Ascending aorta (tissue), 2 donors: ENCODE data around the gene TMTC4. TPM values are rescaled to one million over a fixed set of nuclear protein-coding genes. Genes with fewer than 3 reads are reported as not detected.

Source experiments
- DNase-seq, 2 donors: peaks; one replicate each; pipeline ENCODE4 v3.0.0-alpha.2; 2019; ENCODE audit warnings: low spot score in 2 of 2
- H3K27ac ChIP-seq, 2 donors: fragments of 200-600 bp; sonication (generic); one replicate each; pipeline ENCODE4 v1.5.1; 2016 to 2017; ENCODE audit warnings: mild to moderate bottlenecking in 1 of 2
- H3K27me3 ChIP-seq: fragments of 200-600 bp; sonication (generic); one replicate; pipeline ENCODE4 v1.5.1; 2017
- H3K36me3 ChIP-seq, 2 donors: fragments of 200-600 bp; sonication (generic); one replicate each; pipeline ENCODE4 v1.5.1; 2016
- H3K4me1 ChIP-seq, 2 donors: fragments of 200-600 bp; sonication (generic); one replicate each; pipeline ENCODE4 v1.5.1; 2016 to 2017; ENCODE audit warnings: mild to moderate bottlenecking in 1 of 2
- H3K4me3 ChIP-seq, 2 donors: fragments of 200-600 bp; sonication (generic); one replicate each; pipeline ENCODE4 v1.5.1; 2016 to 2017; ENCODE audit warnings: mild to moderate bottlenecking in 1 of 2
- H3K9me3 ChIP-seq, 2 donors: fragments of 200-600 bp; sonication (generic); one replicate each; pipeline ENCODE4 v1.5.1; 2016
- intact Hi-C: fragments of 100-400 bp; cut with DNase I; formaldehyde crosslinking; loops from one replicate; pipeline ENCODE4 v1.15.1; 2023
- total RNA-seq: library from RNA; depleted of rRNA; stranded (reverse); fragments of >200 nt; gene quantifications from one replicate; pipeline ENCODE4 v1.1.0, GENCODE V29; 2016
- TF ChIP-seq, protein P1 (sequence below), 3 experiments: fragments of 200-600 bp in 2 of 3; fragments of 450-650 bp in 1 of 3; sonication (generic) in 2 of 3; IDR thresholded peaks; one replicate each; pipeline ENCODE4 v1.5.1; 2016 to 2019; ENCODE audit warnings: antibody characterized with exemption in 3 of 3, mild to moderate bottlenecking in 1 of 3, moderate library complexity in 1 of 3

The TMTC4 gene
- total RNA-seq, 1 donor from 2014 or later: 11.5 TPM

DNA sequence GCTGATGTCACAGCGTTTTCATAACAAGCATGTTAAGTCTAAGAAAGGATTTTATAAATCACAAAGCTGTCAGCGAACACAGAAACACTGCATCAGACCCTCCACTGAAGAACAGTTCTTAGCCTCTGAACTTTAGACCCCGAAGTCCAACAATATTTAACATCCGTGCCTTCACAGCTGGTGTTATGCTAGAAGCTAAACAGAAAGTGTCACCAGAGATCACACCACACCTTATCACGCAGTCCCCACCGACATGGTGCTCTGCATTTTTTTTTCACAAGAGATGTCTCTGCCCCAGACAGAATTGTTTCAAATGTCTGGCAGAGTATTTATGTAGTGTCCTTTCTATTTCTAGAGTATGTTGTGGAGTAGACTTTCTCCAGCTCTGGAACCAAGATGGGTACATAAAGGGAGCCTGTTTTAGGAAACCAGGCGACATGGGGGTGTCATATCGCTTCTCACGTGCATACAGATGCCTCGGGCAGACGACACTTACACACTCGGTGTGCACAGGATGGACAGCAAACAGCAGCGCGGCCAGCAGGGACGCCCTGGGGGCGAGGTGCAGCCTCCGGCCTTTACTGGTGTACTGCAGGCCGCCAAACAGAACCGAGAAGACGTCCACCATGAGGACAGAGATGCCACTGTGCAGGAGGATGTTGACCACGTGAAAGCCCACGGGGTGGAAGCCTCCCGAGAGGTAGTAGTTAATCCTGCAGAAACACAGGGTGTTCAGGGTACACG lies 12.0 kb downstream of the TMTC4 start:
- no peaks in the 10 kb centered on the region for H3K27me3 ChIP-seq
- H3K27ac ChIP-seq: no peak overlapping the region
- H3K4me3 ChIP-seq: no peak overlapping the region
- TF ChIP-seq, protein P1, sequence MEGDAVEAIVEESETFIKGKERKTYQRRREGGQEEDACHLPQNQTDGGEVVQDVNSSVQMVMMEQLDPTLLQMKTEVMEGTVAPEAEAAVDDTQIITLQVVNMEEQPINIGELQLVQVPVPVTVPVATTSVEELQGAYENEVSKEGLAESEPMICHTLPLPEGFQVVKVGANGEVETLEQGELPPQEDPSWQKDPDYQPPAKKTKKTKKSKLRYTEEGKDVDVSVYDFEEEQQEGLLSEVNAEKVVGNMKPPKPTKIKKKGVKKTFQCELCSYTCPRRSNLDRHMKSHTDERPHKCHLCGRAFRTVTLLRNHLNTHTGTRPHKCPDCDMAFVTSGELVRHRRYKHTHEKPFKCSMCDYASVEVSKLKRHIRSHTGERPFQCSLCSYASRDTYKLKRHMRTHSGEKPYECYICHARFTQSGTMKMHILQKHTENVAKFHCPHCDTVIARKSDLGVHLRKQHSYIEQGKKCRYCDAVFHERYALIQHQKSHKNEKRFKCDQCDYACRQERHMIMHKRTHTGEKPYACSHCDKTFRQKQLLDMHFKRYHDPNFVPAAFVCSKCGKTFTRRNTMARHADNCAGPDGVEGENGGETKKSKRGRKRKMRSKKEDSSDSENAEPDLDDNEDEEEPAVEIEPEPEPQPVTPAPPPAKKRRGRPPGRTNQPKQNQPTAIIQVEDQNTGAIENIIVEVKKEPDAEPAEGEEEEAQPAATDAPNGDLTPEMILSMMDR (IDR thresholded peaks at IDR 0.05): no peak
- no peaks in the 10 kb centered on the region for H3K4me1 ChIP-seq
- intact Hi-C loops: no loop called here
- no peak for DNase-seq
- H3K36me3 ChIP-seq: peaks cover 36 to 46% of the 10 kb centered on the region in 2 donors
- no peaks in the 10 kb centered on the region for H3K9me3 ChIP-seq

DNA sequence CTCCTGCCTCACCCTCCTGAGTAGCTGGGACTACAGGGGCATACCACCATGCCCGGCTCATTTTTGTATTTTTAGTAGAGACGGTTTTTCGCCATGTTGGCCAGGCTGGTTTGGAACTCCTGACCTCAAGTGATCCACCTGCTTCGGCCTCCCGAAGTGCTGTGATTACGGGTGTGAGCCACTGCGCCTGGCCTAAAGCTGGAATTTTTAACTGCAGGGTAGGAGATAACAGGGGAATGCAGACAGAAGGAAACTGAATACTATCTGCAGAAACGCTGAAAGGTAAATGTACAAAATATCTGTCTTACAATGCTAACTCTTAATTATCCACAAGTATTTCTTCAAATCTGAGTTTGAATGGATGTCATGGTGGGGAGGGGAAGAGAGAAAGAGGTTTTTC lies 13.8 kb downstream of the TMTC4 start:
- TF ChIP-seq, protein P1 (IDR thresholded peaks at IDR 0.05): no peak
- Histone ChIP-seq H3K4me3 (no peak overlapping the region), H3K36me3 (peaks cover 27 to 36% of the 10 kb centered on the region in 2 donors), H3K27ac (no peak overlapping the region), H3K4me1 (no peaks in the 10 kb centered on the region), H3K9me3 (no peaks in the 10 kb centered on the region), H3K27me3 (no peaks in the 10 kb centered on the region)
- DNase-seq: no peak
- intact Hi-C loops: no loop called here

DNA sequence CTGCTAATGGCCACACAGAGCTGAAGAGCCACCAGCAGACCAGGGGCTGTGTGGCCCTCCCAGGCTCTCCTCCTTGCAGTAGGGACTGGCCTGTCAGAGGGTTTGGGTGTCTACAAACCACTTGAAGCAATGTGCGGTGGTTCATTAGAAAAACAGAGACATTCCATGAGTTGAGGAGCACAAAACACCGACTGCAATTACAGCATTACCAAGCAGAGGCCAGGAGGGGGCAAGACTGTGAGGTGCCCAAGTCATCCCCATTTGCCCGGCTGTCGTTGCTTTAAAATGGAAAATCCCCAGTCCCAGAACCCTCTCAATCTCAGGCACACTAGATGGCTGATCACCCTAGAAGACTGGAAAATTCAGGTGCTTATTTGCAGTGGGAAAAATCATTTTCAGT lies 15.0 kb downstream of the TMTC4 start:
- Histone ChIP-seq H3K36me3 (peaks cover 25 to 36% of the 10 kb centered on the region in 2 donors), H3K4me1 (no peaks in the 10 kb centered on the region), H3K9me3 (no peaks in the 10 kb centered on the region), H3K27ac (no peak overlapping the region), H3K27me3 (no peaks in the 10 kb centered on the region), H3K4me3 (no peak overlapping the region)
- DNase-seq: no peak
- TF ChIP-seq, protein P1 (IDR thresholded peaks at IDR 0.05): no peak
- intact Hi-C loops: no loop called here

DNA sequence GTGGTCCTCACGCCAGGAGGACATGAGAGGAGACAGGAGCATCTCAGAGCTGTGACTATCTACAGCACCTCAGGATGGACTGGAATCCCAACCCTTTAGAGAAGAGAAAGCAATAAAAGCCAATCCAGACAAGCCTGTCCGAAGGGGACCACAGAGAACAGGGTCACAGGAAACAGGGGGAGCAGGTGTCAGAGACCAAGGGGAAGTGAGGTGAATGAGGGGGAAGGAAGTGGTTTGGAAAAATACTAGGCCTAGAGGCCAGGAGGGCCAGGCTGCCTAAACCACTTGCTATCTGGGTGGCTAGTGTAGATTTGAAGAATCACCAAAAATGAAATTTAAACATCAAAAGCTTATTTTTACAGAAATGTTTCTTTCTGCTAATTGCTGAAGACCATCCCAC lies 16.2 kb downstream of the TMTC4 start:
- DNase-seq: no peak
- H3K9me3 ChIP-seq: no peaks in the 10 kb centered on the region
- H3K4me3 ChIP-seq: no peak overlapping the region
- intact Hi-C loops: no loop called here
- TF ChIP-seq, protein P1 (IDR thresholded peaks at IDR 0.05): no peak
- H3K4me1 ChIP-seq: no peaks in the 10 kb centered on the region
- H3K36me3 ChIP-seq: peaks cover 19 to 27% of the 10 kb centered on the region in 2 donors
- no peaks in the 10 kb centered on the region for H3K27me3 ChIP-seq
- H3K27ac ChIP-seq: no peak overlapping the region

DNA sequence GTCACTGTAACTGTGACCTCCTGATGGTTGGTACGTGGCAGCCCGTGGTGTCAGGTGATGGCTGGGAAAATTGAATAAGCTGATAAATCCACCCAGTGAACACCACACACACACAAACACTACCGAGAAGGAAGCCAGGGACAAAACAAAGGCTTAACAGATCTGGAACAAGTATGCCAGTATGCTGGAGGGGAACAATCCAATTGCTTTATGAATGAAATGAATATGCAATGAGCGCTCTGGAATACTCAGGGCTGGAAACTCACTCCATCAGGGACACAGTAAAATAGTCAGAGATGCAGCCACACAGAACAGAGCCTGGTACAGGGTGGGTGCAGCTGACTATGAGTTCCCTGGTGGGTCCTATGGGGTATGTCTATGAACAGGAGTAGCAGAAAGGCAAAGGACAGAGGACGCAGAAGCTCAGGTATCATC lies 16.7 kb downstream of the TMTC4 start:
- DNase-seq: no peak
- H3K4me1 ChIP-seq: no peaks in the 10 kb centered on the region
- TF ChIP-seq, protein P1 (IDR thresholded peaks at IDR 0.05): no peak
- peaks cover 17 to 22% of the 10 kb centered on the region in 2 donors for H3K36me3 ChIP-seq
- H3K27me3 ChIP-seq: no peaks in the 10 kb centered on the region
- intact Hi-C loops: no loop called here
- H3K9me3 ChIP-seq: no peaks in the 10 kb centered on the region
- H3K27ac ChIP-seq: no peak overlapping the region
- no peak overlapping the region for H3K4me3 ChIP-seq
